GM20000 (cell line): ENCODE results near the gene NBAS.

ENCODE experiments used
- DNase-seq: peaks from one replicate; pipeline ENCODE4 v3.0.0; 2012; ENCODE audit warnings: low spot score
- TF ChIP-seq, protein P1 (sequence below): IDR thresholded peaks from 2 replicates; pipeline ENCODE4 v1.5.1; 2012; ENCODE audit warnings: mild to moderate bottlenecking, control low read depth; ENCODE audit errors: extremely low read depth, missing control alignments

Gene NBAS

DNA sequence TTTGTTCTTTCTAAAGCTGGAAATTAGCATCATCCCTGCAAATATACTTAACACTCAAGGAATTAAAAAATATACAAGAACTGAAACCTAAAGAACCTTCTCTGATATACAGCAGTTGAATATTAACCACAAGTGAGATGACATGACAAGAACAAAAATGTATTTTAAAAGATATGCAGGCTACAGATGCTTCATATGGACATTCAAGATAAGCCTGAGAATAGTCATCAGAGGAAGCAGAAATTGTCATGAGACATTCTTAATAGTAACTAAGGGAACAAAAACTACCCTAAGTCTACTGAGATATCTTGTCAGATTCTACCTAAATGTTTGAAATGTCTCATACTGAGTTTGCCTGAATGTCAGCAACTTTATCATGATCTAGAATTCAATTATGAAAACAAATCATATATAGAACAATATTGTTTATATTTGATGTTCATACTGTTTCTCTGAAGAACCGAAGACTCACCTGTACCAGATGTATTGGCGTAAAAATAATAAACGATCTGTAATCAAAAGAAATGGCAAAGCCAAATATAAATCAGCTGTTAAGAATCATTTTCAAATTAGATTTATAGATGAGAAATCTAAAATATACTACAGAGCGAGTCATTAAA is 4.7 kb downstream of the NBAS start:
- TF ChIP-seq, protein P1, sequence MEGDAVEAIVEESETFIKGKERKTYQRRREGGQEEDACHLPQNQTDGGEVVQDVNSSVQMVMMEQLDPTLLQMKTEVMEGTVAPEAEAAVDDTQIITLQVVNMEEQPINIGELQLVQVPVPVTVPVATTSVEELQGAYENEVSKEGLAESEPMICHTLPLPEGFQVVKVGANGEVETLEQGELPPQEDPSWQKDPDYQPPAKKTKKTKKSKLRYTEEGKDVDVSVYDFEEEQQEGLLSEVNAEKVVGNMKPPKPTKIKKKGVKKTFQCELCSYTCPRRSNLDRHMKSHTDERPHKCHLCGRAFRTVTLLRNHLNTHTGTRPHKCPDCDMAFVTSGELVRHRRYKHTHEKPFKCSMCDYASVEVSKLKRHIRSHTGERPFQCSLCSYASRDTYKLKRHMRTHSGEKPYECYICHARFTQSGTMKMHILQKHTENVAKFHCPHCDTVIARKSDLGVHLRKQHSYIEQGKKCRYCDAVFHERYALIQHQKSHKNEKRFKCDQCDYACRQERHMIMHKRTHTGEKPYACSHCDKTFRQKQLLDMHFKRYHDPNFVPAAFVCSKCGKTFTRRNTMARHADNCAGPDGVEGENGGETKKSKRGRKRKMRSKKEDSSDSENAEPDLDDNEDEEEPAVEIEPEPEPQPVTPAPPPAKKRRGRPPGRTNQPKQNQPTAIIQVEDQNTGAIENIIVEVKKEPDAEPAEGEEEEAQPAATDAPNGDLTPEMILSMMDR, result no peak

DNA sequence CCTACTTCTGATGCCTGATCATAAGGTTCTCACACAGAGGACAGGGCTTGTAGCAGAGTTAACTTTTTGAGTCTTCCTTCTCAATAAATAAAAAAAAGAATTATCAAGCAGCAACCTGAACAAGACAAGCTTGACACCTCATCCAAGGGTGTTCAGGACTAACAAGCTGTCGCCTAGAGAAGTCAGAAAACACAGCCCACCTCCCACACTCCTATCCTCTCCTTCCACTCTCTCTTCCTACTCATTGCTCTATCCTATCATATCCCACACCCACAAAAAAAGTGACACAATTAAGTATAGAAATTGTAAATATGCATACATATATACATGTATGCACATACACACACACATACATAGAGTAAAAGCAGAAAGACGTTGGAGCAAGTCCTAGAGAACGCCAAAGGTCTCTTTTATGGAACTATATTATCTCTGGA is 5.4 kb downstream of the NBAS start:
- TF ChIP-seq, protein P1, result no peak
- no peak for DNase-seq

More for the DNA sequence above, 4.7 kb downstream of the NBAS start:
- no peak for DNase-seq

DNA sequence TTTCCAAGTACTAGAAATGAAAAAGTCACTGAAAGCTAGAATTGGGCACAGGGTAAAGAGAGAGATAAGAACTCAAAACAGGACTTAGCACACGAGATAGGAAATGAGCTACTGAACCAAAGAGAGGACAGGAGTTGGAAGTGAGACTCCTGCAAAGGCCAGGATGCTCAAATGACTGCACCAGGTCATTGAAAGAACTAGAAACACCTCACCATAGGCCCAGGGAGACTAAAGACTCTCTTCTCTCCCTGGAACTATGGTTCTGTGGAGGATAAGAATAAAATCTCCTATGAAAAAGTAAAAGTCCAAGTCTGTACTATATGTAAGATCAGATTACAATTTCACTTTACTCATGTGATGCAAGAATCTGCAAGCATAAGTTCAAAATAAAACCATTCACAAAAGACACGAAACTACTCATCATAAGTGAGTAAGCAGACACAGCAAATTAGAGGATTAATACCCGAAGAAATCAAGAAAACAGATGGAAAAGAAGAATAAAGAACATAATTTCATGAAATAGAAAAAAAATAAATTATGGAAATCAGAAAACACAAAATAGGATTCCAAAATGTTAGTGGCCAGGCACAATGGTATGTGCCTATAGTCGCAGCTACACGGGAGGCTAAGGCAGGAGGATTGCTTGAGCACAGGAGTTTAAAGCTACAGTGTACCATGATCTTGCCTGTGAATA is 6.5 kb downstream of the NBAS start:
- no peak for DNase-seq

DNA sequence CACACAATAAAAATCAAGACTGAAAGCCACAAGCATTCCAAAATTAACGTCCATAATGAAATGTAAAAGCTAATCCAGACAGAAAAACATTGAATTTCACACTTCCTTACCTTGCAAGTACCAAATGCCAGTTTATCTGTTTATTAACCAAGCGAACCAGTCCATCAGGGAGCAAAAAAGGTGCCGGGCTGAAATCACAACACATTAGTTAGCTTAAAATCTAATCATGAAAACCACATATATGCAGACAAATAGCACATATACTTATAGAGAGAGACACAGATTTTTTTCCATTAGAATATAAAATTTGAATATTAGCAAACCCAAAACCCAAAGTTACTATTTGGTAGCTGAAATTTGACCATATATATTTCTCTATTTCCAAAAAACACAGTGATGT is 7.2 kb downstream of the NBAS start:
- TF ChIP-seq, protein P1, result no peak
- DNase-seq, result no peak

More for the DNA sequence above, 6.5 kb downstream of the NBAS start:
- TF ChIP-seq, protein P1, result no peak

DNA sequence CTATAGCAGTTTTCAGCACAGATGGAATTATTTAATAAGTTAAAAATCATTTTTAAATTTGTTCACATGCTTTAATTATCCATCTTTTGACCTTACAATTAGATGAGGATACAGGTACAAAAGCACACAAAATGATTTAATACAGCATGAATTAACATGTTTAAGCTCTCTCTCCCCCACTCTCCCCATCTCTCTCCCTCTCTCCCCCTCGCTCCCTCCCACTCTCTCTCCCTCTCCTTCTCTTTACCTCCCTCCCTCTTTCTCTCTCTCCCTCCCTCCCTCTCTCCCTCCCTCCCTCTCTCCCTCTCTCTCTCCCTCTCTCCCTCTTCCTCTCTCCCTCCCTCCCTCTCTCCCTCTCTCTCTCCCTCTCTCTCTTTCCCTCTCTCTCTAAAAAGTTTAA is 7.6 kb downstream of the NBAS start:
- TF ChIP-seq, protein P1, result no peak
- DNase-seq, result no peak

DNA sequence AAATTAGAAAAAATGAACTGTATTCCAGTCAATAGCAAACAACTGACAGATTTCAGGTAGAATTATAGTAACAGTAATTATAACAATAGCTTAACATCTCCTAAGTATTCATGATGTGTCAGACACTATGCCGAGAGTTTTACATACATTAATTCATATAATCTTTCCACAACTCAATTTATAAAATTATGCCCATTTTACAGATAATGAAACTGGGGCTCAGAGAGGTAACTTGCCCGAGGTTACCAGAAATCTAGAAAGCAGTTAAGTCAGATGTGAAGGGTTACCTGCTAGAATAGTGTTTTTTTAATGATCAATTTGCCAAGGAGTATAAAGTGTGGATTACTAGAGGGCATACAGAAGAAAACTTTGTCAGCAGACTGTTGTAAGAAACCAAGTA is 12.2 kb downstream of the NBAS start:
- no peak for DNase-seq
- TF ChIP-seq, protein P1, result no peak

DNA sequence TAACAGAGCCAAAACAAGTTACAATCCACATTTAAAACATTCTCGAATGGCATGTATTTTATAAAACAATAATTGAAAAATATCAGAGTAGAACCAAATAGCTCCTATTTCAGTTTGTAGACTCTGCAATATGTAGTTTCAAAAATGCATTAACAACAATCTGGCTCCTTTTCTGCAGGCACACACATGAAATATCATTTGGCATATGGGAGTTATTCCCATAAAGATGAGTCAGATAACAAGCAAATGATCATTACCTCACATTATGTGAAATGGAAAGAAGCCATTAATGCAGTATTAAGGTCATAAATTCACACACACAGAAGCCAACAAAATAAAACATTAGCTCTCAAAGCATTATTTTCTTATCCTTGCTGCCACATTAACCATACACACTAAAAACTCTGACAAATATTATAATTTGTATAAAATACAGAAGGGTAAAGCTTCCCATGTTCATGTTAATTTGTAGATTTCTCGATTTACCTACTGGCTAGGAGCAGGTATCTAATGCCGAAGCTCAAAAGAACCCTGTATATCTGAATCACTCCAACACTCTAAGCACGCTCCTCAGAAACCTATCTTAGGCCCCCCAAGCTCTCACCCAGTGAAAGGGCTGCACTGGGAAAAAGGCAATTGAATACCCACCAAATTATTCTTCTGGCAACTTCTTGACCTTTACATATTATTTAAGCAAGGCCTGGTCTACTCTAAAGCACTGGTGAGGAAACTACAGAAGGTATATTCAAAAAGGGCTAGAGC is 13.8 kb downstream of the NBAS start:
- TF ChIP-seq, protein P1, result no peak
- DNase-seq, result no peak
